Measurements from ENCODE around the gene ZDHHC18.
"Not testable (repeated sequence)": the region's sequence is repeated elsewhere in the genome, so short reads cannot be mapped to it uniquely, and the experiment has no call there.

Gene ZDHHC18

GRCh38 chr1:26792924-26793323 is 33.6 kb upstream of the ZDHHC18 start:
- no peak for DNase-seq (ENCODE audit: low read depth)
- no peak for TF ChIP-seq CTCF (conservative IDR thresholded peaks at IDR 0.05; ENCODE audit: low read depth, low read length)
- no peak overlapping the region for H3K4me3 ChIP-seq (ENCODE audit: low read length)

GRCh38 chr1:26794391-26794790 is 32.1 kb upstream of the ZDHHC18 start:
- no peak for TF ChIP-seq CTCF (conservative IDR thresholded peaks at IDR 0.05; ENCODE audit: low read depth, low read length)
- no peak for DNase-seq (ENCODE audit: low read depth)
- H3K4me3 ChIP-seq (ENCODE audit: low read length), result no peak overlapping the region

- no peak for TF ChIP-seq CTCF (conservative IDR thresholded peaks at IDR 0.05; ENCODE audit: low read depth, low read length)
- no peak for DNase-seq (ENCODE audit: low read depth)
- no peak overlapping the region for H3K4me3 ChIP-seq (ENCODE audit: low read length)
These were observed 28.9 kb upstream of the ZDHHC18 start for GRCh38 chr1:26797627-26798026.

- no peak for TF ChIP-seq CTCF (conservative IDR thresholded peaks at IDR 0.05; ENCODE audit: low read depth, low read length)
- H3K4me3 ChIP-seq (ENCODE audit: low read length), result no peak overlapping the region
- DNase-seq (ENCODE audit: low read depth), result no peak
These were observed 26.9 kb upstream of the ZDHHC18 start for GRCh38 chr1:26799479-26800142.

GRCh38 chr1:26803932-26804331 is 22.6 kb upstream of the ZDHHC18 start:
- H3K4me3 ChIP-seq (ENCODE audit: low read length); DNase-seq (ENCODE audit: low read depth): not testable (repeated sequence)

- DNase-seq (ENCODE audit: low read depth); H3K4me3 ChIP-seq (ENCODE audit: low read length): not testable (repeated sequence)
- TF ChIP-seq CTCF (conservative IDR thresholded peaks at IDR 0.05; ENCODE audit: low read depth, low read length), result peak; percentile 88
These were observed 16.4 kb upstream of the ZDHHC18 start for GRCh38 chr1:26810105-26810504.

- DNase-seq (ENCODE audit: low read depth), result no peak
- H3K4me3 ChIP-seq (ENCODE audit: low read length), result no peak overlapping the region
- no peak for TF ChIP-seq CTCF (conservative IDR thresholded peaks at IDR 0.05; ENCODE audit: low read depth, low read length)
These were observed 15.4 kb upstream of the ZDHHC18 start for GRCh38 chr1:26811057-26811456.
